Stimulated activated CD4-positive, alpha-beta T cell treated with anti-CD3 and anti-CD28 coated beads, Interleukin-12 subunit alpha, Interleukin-12 subunit beta, amount 100 ng/mL, for 24 hours (primary cell): Measurements from ENCODE around the gene ATP5F1E.
"Not testable (repeated sequence)": the region's sequence is repeated elsewhere in the genome, so short reads cannot be mapped to it uniquely, and the experiment has no call there.

Experiments used
- DNase-seq, 2 experiments: peaks; one replicate each; pipeline ENCODE4 v3.0.0-alpha.2; 2020; ENCODE audit warnings: low read depth in 2 of 2

Gene ATP5F1E

DNA sequence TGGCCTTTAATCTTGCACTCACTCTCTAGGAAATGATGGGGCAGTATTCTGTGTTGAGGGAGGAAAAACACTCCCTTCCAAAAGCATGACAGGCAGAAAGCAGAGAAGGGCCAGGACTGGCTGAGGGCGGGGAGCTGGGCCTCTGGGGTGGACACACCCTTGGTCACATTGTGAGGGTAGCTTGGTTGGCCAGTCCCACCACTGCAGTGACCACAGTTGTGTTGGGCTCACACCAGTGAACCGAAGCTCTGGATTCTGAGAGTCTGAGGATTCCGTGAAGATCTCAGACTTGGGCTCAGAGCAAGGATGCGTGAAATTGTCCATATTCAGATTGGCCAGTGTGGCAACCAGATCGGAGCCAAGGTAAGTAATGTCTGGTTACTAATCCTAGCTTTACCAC is 12.9 kb downstream of the ATP5F1E start, which contains the start of gene TUBB1:
TUBB1 (plus strand) TSS at position 213 of the 400 bp plus-strand sequence; CDS start at position 307, 94 bp downstream.
- DNase-seq: no peak

DNA sequence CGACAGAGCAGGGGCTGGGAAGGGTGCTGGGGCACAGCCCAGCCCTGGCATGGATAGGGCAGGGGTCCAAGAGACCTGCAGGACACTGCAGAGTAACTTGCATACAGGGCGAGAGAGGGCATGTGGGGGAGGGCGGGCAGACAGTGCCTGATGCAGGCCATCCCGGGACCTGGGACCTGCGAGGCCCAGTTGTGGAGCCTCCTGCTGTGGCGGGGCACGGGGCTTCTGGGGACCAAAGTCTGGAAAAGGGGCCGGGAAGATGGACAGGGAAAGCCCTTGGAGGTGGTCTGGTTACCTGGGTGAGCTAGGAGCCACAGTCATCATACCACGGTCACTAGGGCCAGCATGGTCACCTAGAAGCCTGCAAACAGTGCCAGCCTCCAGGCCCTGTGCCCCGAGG is 13.3 kb downstream of the ATP5F1E start:
- no peak for DNase-seq

DNA sequence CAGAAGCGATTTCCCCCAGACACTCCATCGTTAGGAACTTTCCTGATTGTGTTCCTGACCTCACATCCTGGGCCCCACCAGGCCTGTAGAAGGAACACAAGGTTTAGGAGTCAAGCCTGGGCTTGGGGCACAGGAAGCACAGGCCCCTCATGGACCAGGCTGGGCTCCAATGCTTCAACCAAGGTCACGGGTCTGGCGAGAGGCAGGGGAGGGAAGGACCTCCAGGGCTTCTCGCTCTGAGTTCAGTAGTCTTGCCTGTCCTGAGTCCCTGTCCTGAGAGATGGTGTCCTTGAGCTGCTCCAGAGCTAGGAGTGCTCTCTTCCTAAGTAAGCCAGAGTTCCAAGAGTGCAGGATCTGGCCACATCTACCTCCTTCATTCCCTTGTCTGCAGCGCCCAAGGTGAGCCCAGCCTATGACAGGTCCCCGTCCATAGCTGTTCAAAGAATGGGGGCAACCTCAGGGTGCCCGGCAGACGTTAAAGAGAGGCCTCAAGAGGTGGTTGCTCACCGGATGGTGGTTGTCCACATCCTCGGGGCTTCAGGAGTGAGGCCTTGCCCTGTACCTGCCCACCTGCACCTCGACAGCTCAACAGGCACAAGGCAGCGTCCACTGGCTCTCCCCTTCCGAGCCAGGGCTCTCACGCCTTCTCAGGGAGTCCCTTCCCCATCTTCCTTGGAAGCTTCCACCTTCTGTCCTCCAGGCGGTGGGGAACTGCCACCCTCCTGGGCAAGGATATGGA is 14.5 kb downstream of the ATP5F1E start:
- no peak for DNase-seq

DNA sequence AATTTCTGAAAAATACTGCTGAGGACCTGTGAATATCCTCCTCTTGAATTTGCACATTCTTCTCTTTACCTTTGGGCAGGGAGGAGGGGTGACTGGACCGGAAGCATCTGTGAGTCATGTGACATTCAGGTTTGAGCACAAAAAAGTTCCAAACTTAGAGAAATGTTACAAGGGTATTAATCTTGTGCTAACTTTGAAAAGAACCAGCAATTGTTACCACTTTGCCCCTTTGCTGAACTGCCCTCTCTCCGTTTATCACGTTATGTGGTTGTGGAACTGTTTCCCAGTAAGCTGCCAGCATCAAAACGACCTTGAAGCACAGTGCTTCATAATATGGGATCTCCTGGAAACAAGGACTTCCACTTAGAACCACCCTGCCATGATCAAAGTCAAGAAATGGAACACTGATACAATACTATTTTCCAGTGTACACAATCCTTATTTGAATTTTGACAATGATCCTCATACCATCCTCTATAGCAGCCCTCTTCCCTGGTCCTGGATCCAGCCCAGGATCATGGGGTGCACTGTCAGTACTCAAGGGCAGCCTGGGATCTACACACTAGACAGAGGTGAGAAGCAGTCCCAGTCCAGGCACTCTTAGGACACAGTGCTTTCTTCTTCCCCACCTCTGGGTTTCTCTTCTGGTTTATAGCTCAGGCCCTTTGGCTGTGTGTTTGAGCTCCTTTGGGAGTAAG is 15.2 kb downstream of the ATP5F1E start:
- no peak for DNase-seq

DNA sequence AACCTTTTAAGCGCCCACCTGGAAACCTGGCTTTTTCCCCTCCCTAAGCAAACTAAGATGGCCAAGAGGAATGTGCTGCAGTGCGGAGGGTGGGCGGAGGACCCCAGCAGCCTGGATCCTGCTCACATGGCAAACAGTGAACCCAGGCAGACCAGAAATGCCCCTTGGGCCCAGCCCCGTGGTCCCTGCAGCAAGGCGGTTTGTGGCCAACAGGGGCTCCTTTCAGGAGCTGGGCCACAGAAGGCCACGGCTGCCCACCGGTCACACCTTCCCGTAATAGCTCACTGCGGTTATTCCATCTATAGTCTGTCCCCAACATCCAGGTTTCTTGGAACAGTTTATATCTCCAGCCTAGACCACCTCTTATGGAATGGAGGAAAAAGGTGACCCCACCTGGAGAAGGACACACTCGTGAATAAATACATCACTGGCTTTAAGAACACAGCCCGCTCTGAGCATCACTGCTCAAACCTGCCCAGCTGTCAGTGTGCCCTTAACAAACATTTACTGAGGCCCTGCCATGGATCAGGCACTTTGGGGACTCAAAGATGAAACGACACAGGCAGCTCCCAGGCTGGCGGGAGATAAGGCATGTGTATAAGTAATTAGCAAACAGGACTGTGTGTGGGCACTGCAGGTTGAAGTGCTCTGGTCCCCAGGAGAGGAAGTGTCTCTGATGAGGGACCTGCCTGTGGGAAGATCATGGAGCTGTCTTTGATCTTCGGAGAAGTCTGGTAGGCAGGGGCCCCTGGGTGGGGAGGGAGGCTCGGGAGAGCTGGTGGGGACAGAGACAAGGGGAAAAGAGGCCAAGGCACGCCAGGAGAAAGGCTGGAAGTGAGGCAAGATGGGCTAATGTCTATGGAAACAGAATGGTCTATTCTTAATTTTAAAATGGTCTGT is 16.1 kb downstream of the ATP5F1E start:
- DNase-seq: no peak

DNA sequence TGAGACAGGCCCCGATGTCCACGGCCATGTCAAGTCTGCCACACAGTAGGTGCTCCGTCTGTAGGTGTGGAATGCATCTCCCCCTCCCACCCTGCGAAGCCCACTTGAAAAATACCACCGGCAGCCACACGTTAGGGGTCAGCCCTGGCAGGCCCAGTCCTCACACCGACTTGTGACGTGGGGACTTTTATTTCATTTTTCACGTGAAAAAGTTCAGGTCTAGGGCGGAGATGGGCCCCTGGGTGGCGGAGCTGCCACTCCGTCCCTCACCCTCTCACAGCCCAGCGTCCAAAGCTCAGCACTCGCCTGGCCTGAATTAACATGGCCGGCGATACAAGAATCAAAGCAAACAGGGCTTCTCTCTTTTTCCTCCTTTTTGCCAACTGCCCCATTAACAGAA is 16.7 kb downstream of the ATP5F1E start:
- no peak for DNase-seq

DNA sequence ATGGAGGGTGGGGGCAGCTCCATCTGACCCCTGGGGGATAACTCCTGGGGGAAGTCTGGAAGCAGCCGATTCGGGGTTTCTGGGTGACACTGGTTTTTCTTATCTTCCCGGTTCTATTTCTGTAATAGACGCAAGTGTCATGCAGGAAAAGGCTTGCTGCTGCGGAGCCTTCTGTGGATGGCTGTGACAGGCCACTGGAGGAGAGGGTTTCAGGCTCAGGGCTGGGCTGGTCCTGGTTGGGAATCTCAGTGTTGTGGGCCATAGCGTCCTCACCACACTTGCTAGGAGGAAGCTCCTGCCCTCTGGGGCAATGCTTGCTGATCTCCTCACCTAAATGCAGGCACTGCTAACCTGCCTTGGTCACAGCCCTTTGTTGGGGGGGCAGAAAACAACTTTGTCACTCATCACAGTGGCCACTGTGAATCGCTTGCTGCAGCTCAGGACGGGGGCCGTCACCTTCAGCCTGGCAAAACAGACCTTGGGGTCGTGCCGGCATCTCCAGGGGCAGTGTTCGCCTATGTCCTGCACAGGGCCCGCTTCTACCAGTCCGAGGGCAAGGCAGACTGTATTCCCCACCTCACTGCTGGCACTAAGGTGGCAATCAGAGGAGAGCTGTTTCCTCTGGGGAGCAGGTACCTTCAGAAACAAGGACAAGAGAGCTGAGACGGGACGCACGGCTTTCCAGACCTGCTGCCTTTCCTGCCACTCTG is 17.3 kb downstream of the ATP5F1E start:
- no peak for DNase-seq

DNA sequence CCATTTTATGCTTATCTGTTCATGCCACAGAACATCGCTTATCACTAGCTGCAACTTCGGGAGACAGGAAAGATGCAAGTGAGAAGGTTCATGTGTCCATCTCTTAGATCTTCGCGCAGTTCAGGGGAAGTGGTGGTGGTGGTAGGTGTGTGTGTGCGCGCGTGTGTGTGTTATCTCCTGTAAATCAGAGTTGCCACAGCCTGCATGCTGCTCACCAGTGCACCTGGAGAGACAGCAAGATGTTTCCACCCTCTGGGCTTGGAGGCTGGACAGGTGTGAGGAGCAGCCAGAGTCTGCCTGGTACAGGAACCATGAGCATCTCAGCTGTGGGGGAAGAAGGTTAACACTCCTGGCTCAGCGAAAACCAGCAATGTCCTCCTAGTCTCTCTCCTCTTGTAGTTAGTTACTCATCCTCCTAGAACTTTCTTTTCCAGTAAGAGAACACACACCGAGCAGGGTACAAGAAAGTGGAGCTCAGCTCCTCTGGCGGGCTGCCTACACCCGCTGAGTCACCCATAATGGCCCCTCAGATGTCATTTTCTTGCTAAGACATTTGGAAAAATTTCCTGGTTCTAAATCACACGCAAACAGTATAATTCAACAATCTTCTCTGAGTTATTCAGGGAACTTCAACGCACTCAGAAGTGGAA is 18.1 kb downstream of the ATP5F1E start:
- no peak for DNase-seq

DNA sequence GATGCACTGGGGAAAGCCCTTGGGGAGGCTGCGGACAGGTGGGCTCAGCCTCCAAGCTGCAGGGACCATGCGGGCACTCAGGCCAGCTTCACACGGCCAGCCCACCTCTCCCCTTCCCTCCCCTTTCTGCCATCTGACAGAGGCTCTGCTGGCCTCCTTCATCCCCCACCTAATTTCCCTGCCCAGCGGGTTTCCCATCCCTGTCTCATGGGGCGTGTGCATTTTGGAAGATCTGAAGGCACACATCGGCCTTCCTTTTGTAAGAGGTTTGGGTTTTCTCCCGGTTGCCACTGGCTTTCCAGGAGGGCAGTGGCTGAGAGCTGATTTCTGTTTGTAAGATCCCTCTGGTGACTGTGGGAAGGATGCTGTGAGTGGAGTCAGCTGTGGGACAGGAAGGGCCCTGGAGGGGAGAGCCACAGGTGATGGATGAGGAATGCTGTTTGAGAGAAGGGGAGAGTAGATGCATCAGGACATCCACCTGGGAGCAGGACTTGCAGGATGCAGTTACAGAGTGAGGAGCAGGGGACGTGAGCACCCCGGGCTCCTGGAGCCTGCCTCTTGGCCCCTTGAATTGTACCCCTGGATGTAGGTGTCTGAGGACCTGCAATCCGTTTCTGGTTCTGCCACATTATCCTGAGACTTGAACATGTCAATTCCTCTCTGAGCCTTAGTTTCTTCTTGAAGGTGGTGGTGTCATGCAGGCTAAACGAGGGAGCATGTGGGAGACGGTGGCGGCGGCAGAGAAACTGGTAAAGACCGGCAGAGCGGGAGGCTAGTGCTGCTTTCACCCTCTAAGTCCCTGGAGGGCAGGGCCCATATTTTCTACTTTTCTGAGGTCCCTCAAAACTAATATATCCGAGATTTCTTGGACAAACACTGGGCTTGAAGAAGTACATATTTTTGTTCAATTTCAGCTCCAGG is 18.8 kb downstream of the ATP5F1E start:
- no peak for DNase-seq

DNA sequence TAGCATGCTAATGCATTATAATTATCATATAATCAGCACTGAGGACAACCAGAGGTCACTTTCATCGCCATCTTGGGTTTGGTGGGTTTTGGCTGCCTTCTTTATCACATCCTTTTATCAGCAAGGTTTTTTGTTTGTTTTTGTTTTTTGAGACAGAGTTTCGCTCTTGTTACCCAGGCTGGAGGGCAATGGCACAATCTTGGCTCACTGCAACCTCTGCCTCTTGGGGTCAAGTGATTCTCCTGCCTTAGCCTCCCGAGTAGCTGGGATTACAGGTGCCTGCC is 20.3 kb downstream of the ATP5F1E start:
- DNase-seq: not testable (repeated sequence)

DNA sequence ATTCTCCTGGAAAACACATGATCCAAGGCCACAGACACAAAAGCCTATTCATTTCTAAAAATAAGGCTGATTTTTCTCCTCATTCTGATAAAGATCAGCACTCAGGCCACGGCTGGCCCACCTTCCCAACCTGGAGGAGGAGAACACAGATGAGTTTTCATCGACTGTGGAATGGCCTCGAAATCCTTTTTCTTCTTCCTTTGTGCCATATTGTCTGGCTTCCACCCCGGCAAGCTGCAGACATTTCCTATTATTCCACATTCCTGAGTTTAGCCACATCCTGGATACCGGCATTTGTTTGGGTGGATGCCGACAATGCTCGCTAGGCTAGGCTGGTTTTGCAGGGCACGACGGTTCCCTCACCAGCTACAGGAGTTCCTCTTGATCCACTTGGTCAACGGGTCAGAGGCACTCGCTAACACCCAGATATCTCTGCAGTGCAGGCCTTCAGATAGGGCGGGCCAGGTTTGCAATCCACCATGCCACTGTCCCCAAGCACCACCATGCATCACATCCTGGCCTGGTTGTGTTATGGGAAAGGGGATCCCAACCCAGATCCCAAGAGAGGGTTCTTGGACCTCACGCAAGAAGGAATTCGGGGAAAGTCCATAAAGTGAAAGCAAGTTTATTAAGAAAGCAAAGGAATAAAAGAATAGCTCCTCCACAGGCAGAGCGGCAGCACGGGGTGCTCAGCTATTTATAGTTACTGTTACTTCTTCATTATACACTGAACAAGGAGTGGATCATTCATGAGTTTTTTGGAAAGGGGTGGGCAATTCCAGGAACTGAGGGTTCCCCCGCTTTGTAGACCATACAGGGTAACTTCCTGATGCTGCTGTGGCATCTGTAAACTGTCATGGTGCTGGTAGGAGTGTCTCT is 20.9 kb downstream of the ATP5F1E start:
- no peak for DNase-seq

DNA sequence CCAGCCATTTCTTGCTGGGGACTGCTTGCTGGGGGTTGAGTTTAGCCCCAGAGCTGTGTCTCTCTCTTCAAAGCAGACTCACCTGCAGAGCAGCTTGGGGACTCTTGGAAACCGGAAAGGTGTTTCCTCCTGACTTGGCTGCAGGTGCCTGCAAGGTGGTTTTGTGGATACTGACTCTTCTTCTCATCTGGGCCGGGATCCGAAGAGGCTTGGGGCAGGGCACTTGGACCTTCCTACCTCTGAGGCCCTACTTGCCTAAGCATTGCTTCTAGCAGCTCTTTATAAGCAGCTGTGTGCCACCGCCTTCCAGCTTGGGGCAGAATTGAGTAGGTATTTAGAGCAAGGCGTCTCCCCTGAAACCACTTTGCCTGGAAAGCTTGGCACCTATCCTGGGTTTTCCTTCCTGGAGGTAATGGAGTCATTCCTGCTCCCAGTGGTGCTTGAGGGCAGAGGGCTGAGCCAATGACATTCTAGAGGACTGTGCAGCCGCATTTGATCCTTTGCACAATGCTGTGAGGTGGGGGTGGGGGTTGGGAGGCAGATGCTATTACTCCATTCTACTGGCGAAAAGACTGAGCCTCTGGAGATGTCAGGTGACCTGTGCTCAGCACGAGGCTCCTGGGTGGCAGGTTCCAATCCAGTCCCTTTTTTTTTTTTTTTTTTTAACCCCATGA is 21.7 kb downstream of the ATP5F1E start:
- DNase-seq: no peak

DNA sequence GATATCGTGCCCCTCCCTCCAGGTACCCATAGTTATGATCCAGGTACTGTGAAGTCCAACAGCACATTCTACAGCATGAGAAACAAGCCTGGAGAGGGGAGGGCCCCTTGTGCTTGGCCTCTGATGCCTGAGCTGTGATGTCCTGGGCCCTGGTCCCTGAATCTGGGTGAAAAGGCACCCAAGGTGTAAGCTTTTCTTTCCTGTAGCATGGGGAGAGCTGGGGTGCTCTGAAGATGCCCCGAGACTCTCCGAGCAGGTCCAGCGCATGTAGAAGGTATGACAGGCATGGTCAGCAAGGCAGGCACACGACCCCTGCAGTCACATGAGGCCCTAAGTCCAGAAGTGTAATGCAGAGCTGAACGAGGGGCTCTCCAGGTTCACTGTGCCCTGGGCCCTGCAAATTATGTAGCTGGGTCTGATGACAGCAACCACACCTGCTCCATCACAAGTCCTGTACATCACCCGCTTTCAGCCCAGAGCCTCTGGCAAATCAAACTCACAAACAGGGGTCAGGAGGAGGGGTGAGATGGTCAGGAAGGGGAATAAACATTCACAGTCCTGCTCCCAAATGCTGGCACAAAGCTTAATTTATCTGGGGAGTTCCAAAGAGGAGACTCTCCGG is 23.3 kb downstream of the ATP5F1E start:
- DNase-seq: no peak

DNA sequence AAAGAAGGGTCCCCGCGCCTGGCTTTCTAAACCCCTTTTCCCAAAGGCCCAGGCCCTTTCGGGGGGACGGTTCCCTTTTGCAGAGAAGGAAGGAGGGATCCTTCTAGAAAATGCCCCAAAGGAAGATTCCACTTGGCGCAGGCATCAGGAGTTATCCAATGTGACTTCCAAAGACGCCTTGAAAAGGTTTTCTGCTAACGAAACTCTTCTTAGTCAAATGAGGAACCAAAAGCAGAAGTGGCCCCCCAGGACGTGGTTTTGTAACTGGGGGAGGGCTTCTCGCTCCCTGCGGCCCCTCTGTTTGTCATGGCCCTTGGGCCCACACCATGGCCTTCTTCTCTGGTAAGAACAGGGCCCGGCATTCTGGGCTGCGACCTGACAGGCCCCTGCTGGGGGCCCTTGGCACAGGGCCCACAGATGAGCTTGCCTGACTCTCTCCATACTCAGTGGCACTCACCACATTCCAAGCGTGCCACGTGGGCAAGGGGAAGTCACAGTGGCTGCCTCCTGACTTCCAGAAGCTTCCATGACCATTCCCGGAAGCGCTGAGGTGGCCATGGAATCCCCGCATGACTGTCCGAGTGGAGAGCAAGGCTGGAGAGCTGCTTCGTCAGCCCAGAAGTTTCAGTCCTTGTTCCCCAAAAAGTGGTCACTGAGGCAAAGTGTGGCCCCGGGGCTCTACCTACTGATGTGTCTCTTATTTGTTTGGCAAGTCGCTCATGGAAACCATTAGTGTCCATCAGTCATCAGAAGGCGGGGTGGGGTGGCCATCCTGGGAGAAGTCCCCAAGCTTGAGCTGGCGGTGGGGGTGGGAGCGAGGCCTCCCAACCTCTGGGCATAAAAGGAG is 24.2 kb downstream of the ATP5F1E start:
- DNase-seq: no peak

DNA sequence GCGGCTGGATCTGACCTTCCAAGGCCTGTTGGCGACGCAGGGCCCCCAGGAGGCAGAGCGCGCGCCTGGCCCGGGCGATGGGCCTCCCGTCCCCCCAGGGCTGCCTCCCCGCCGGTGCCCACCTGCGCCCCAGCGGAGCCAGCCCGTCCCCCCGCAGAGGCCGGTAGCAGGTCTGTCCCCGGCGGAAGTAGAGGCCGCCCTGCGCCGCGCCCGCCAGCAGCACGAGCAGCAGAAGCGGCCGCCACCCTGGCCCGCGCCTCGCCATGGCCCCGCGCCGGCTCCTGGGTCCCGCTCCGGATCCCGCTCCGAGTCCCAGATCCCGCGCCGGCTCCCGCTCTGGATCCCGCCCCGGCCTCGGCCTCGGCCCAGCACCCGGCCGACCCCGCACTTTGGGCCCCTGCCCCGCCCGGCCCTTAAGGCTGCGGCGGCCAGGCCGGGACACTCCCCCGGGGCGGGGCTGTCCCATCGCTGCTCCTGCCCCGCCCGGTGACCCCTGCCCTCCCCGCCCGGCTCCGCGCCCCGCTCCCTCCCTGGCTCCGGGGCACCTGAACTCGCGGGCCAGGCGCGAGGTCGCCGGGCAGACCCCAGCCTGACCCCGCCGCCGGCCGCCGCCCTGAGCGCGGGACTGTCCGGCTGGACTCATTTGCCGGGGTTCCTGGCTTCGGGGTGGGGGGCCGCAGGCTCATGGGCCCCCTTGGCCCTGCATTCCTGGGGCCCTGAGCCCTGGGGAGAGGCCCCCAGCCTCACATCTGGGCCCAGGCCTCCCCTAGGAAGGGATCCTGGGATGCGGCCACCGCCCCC is 25.1 kb downstream of the ATP5F1E start, which contains the start of gene CTSZ:
CTSZ (minus strand) TSS at position 391 of the 801 bp plus-strand sequence; CDS start at position 265, 126 bp downstream.
- peak in 1 of 2 experiments; percentile 30 for DNase-seq

DNA sequence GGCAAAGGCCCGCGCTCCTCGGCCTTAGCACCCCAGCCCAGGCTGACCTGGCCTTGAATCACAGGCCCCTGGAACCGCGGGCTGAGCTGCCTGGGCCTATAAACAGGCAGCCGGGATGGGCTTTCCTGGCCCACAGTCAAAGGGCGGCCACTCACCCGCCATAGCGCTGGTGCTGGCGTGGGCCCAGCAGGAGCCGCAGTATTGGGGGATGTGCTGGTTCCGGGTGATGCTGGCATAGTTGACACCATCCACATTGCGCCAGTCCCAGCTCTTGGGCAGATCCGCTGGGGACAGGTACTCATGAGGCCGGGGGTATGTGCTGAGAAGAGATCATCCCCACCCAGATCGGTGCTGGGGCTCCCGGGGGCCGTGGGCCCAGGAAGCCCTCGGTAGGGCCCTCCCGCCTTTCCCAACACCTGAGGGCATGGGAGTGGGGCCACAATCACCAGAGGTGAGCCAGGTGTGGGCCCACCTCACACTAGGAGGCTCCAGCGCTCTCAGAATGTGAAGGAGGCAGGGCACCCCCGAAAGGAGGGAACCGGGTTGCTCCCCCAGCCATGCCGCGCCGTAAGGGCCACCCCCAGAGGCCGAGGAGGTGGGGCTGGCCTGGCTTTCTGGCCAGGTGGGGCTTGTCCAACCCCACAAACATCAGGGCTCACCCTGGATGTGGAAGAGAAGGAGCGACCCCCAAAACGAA is 25.8 kb downstream of the ATP5F1E start:
- DNase-seq: no peak
